ENCODE measurements around the gene TBC1D30.

Gene TBC1D30

GRCh38 chr12:64903479-64904152, 79.2 kb downstream of the TBC1D30 start:
- in situ Hi-C loops (cut with MboI; ENCODE audit: low sequenced_read_pairs): no loop called here

- in situ Hi-C loops (cut with MboI; ENCODE audit: low sequenced_read_pairs): no loop called here
Observed at GRCh38 chr12:64907097-64907496, 82.7 kb downstream of the TBC1D30 start.

- in situ Hi-C loops (cut with MboI; ENCODE audit: low sequenced_read_pairs): no loop called here
Observed at GRCh38 chr12:64909124-64909523, 84.7 kb downstream of the TBC1D30 start.

- in situ Hi-C loops (cut with MboI; ENCODE audit: low sequenced_read_pairs): no loop called here
Observed at GRCh38 chr12:64911081-64911480, 86.6 kb downstream of the TBC1D30 start.

- in situ Hi-C loops (cut with MboI; ENCODE audit: low sequenced_read_pairs): no loop called here
Observed at GRCh38 chr12:64911912-64912311, 87.5 kb downstream of the TBC1D30 start.

- in situ Hi-C loops (cut with MboI; ENCODE audit: low sequenced_read_pairs): no loop called here
Observed at GRCh38 chr12:64912516-64913255, 88.2 kb downstream of the TBC1D30 start.

GRCh38 chr12:64915242-64915641, 90.8 kb downstream of the TBC1D30 start:
- in situ Hi-C loops (cut with MboI; ENCODE audit: low sequenced_read_pairs): no loop called here

- in situ Hi-C loops (cut with MboI; ENCODE audit: low sequenced_read_pairs): no loop called here
Observed at GRCh38 chr12:64916411-64917261, 92.2 kb downstream of the TBC1D30 start.

GRCh38 chr12:64918344-64918743, 93.9 kb downstream of the TBC1D30 start:
- in situ Hi-C loops (cut with MboI; ENCODE audit: low sequenced_read_pairs): no loop called here

GRCh38 chr12:64918801-64919200, 94.4 kb downstream of the TBC1D30 start:
- in situ Hi-C loops (cut with MboI; ENCODE audit: low sequenced_read_pairs): no loop called here

- in situ Hi-C loops (cut with MboI; ENCODE audit: low sequenced_read_pairs): no loop called here
Observed at GRCh38 chr12:64922853-64923252, 98.4 kb downstream of the TBC1D30 start.

GRCh38 chr12:64923536-64923935, 99.1 kb downstream of the TBC1D30 start:
- in situ Hi-C loops (cut with MboI; ENCODE audit: low sequenced_read_pairs): no loop called here

Measured in hTERT RPE-1 (cell line).